Activated B cell treated with CpG ODN at 0.5 μM for 24 hours (primary cell): ENCODE measurements around the gene CTSA. TPM values are rescaled to one million over a fixed set of nuclear protein-coding genes. Genes with fewer than 3 reads are reported as not detected.

Experiments used
- ATAC-seq: fragments of 200-7000 bp; cut with Tn5 transposase; one replicate; pipeline ENCODE4 v1.10.0; 2021; ENCODE audit warnings: low read depth, mild to moderate bottlenecking, moderate library complexity
- CTCF ChIA-PET: fragments of 350-600 bp; sonication (Branson Sonifier 250); formaldehyde crosslinking; loops from one replicate; lab custom pipeline; 2021; ENCODE audit warnings: antibody characterized with exemption; lab: Charles Lee
- POLR2A ChIA-PET: fragments of 350-600 bp; sonication (Branson Sonifier 250); formaldehyde crosslinking; loops from one replicate; lab custom pipeline; 2021; ENCODE audit warnings: antibody characterized with exemption; lab: Charles Lee
- DNase-seq: peaks from one replicate; pipeline ENCODE4 v3.0.0; 2022
- H3K27ac Mint-ChIP-seq: one replicate; pipeline ENCODE4 v1.8.0; 2020; ENCODE audit warnings: mixed read lengths
- H3K27me3 Mint-ChIP-seq: one replicate; pipeline ENCODE4 v1.8.0; 2021; ENCODE audit warnings: mixed read lengths
- H3K36me3 Mint-ChIP-seq: one replicate; pipeline ENCODE4 v1.8.0; 2021; ENCODE audit warnings: low read depth, mixed read lengths
- H3K4me1 Mint-ChIP-seq: one replicate; pipeline ENCODE4 v1.8.0; 2021; ENCODE audit warnings: mixed read lengths
- H3K4me3 Mint-ChIP-seq: one replicate; pipeline ENCODE4 v1.8.0; 2020; ENCODE audit warnings: mild to moderate bottlenecking, mixed read lengths
- H3K9me3 Mint-ChIP-seq: one replicate; pipeline ENCODE4 v1.8.0; 2020; ENCODE audit warnings: mixed read lengths
- CTCF ChIP-seq: fragments of 200-600 bp; IDR thresholded peaks from one replicate; pipeline ENCODE4 v1.8.0; 2022; ENCODE audit warnings: antibody characterized with exemption, mild to moderate bottlenecking
- intact Hi-C: fragments of 100-400 bp; cut with micrococcal nuclease; formaldehyde crosslinking; loops from one replicate; pipeline ENCODE4 v1.15.1; 2024
- total RNA-seq: library from RNA; stranded (reverse); gene quantifications from 2 replicates; pipeline ENCODE4 v1.2.3, GENCODE V29; 2022

CTSA gene
- total RNA-seq, 1 donor from 2014 or later, result 67.2 TPM

- DNase-seq (no peak), ATAC-seq (no peak)
- H3K4me1 Mint-ChIP-seq, result peaks cover 28% of the 10 kb centered on the region
- H3K27me3 Mint-ChIP-seq, result no peaks in the 10 kb centered on the region
- H3K27ac Mint-ChIP-seq, result no peak overlapping the region
- CTCF ChIA-PET, result no interaction called here
- POLR2A ChIA-PET, result no interaction called here
- H3K36me3 Mint-ChIP-seq, result peaks cover 43% of the 10 kb centered on the region
- H3K9me3 Mint-ChIP-seq, result no peaks in the 10 kb centered on the region
- intact Hi-C loops, result loop anchor here (5.0 kb wide), 1 partner anchor 62 kb away; the partner anchor contains the start of gene SNX21
- no peak for TF ChIP-seq CTCF
- no peak overlapping the region for H3K4me3 Mint-ChIP-seq
These were observed 3.7 kb downstream of the CTSA start for GRCh38 chr20:45894797-45895196.

- POLR2A ChIA-PET, result interaction anchor here (0.7 to 0.8 kb wide), 2 partner anchors 9 to 14 kb away, joined by 4 read pairs; no protein-coding TSS in a partner anchor
- Mint-ChIP-seq H3K9me3 (no peaks in the 10 kb centered on the region), H3K27ac (no peak overlapping the region), H3K4me1 (peaks cover 17% of the 10 kb centered on the region), H3K4me3 (no peak overlapping the region), H3K27me3 (no peaks in the 10 kb centered on the region), H3K36me3 (peaks cover 40% of the 10 kb centered on the region)
- CTCF ChIA-PET, result no interaction called here
- ATAC-seq (no peak), DNase-seq (no peak)
- no peak for TF ChIP-seq CTCF
- intact Hi-C loops, result no loop called here
These were observed 5.6 kb downstream of the CTSA start for GRCh38 chr20:45896641-45897161.

DNA sequence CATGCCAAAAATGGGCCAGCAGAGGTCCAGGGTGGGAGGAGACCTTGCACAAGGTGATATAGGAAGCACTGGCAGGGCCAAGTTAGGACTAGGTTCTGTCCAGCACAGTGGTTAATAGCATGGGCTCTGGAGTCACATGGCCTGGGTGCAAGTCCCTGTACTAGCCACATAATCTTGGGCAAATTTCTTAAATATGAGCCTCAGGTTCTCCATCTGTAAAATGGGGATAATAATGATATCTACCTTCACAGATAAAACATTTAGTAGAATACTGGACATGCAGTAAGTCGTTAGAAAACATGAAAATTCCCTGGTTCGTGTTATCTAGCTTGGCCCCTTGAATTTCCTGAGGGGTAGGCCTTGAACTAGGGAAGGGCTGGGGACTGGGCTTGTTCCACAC, 6.2 kb downstream of the CTSA start:
- no peak for TF ChIP-seq CTCF
- Mint-ChIP-seq H3K36me3 (peaks cover 40% of the 10 kb centered on the region), H3K27me3 (no peaks in the 10 kb centered on the region), H3K4me1 (peaks cover 17% of the 10 kb centered on the region), H3K9me3 (no peaks in the 10 kb centered on the region), H3K27ac (no peak overlapping the region), H3K4me3 (no peak overlapping the region)
- DNase-seq, result no peak
- ChIA-PET CTCF (no interaction called here), POLR2A (interaction anchor here (0.7 kb wide), 1 partner anchor 14 kb away, joined by 4 read pairs; no protein-coding TSS in a partner anchor)
- ATAC-seq, result no peak
- intact Hi-C loops, result no loop called here

- Mint-ChIP-seq H3K36me3 (peaks cover 40% of the 10 kb centered on the region), H3K9me3 (no peaks in the 10 kb centered on the region), H3K4me3 (no peak overlapping the region), H3K4me1 (peaks cover 17% of the 10 kb centered on the region), H3K27ac (no peak overlapping the region), H3K27me3 (no peaks in the 10 kb centered on the region)
- DNase-seq (no peak), ATAC-seq (no peak)
- ChIA-PET CTCF (no interaction called here), POLR2A (no interaction called here)
- intact Hi-C loops, result no loop called here
- TF ChIP-seq CTCF, result no peak
These were observed 6.6 kb downstream of the CTSA start for GRCh38 chr20:45897692-45898091.

- H3K27ac Mint-ChIP-seq, result no peak overlapping the region
- ATAC-seq (no peak), DNase-seq (no peak)
- ChIA-PET CTCF (no interaction called here), POLR2A (no interaction called here)
- intact Hi-C loops, result no loop called here
- H3K4me3 Mint-ChIP-seq, result no peak overlapping the region
- peaks cover 37% of the 10 kb centered on the region for H3K36me3 Mint-ChIP-seq
- no peaks in the 10 kb centered on the region for H3K27me3 Mint-ChIP-seq
- peaks cover 15% of the 10 kb centered on the region for H3K4me1 Mint-ChIP-seq
- no peaks in the 10 kb centered on the region for H3K9me3 Mint-ChIP-seq
- TF ChIP-seq CTCF, result no peak
These were observed 7.2 kb downstream of the CTSA start for GRCh38 chr20:45898285-45898684.
